Fibroblast of the aortic adventitia (primary cell): Measurements from ENCODE around the gene TM9SF3. TPM values are rescaled to one million over a fixed set of nuclear protein-coding genes. Genes with fewer than 3 reads are reported as not detected.

Source experiments
- DNase-seq: peaks from one replicate; pipeline ENCODE4 v3.0.0-alpha.2; 2010; ENCODE audit warnings: low read depth
- H3K4me3 ChIP-seq: 2 replicates; pipeline ENCODE4 v1.5.1; 2011; ENCODE audit warnings: low read depth, mild to moderate bottlenecking, control low read depth, low read length, moderate library complexity
- CTCF ChIP-seq: IDR thresholded peaks from 2 replicates; pipeline ENCODE4 v1.5.1; 2011; ENCODE audit warnings: mild to moderate bottlenecking, low read length, control low read depth, inconsistent platforms; ENCODE audit not compliant: insufficient read depth
- total RNA-seq: library from RNA; depleted of rRNA; stranded (reverse); fragments of >200 nt; gene quantifications from 2 replicates; pipeline ENCODE4 v1.2.3, GENCODE V29; 2012; ENCODE audit warnings: low replicate concordance

Gene TM9SF3
- total RNA-seq, 1 donor = 120 TPM

- no peak for DNase-seq
- no peak for TF ChIP-seq CTCF
Observed at GRCh38 chr10:96536129-96536528, 50.7 kb downstream of the TM9SF3 start.

GRCh38 chr10:96532523-96532922 lies 54.3 kb downstream of the TM9SF3 start:
- DNase-seq = peak; percentile 15
- TF ChIP-seq CTCF = no peak

More at GRCh38 chr10:96536129-96536528, 50.7 kb downstream of the TM9SF3 start:
- no peak overlapping the region for H3K4me3 ChIP-seq

GRCh38 chr10:96529634-96530279 lies 57.1 kb downstream of the TM9SF3 start:
- no peak for DNase-seq
- no peak for TF ChIP-seq CTCF
- no peak overlapping the region for H3K4me3 ChIP-seq

More at GRCh38 chr10:96532523-96532922, 54.3 kb downstream of the TM9SF3 start:
- H3K4me3 ChIP-seq = no peak overlapping the region

- no peak overlapping the region for H3K4me3 ChIP-seq
- no peak for DNase-seq
- TF ChIP-seq CTCF = no peak
Observed at GRCh38 chr10:96524741-96525140, 62.1 kb downstream of the TM9SF3 start.

- no peak overlapping the region for H3K4me3 ChIP-seq
- TF ChIP-seq CTCF = no peak
- no peak for DNase-seq
Observed at GRCh38 chr10:96517284-96517683, 69.5 kb downstream of the TM9SF3 start.

GRCh38 chr10:96516337-96516736 lies 70.5 kb downstream of the TM9SF3 start:
- no peak overlapping the region for H3K4me3 ChIP-seq
- TF ChIP-seq CTCF = no peak
- DNase-seq = no peak
